Esophagus muscularis mucosa (tissue), 4 donors: ENCODE measurements around the gene PTPN18. TPM values are rescaled to one million over a fixed set of nuclear protein-coding genes. Genes with fewer than 3 reads are reported as not detected.

Experiments used
- DNase-seq: peaks from one replicate; pipeline ENCODE4 v3.0.0-alpha.2; 2017; ENCODE audit errors: extremely low spot score
- H3K27ac ChIP-seq, 4 donors: fragments of 200-600 bp; sonication (generic); replicated peaks in 1 of 4; 1 replicate in 3 of 4; 2 replicates in 1 of 4; pipeline ENCODE4 v1.5.1; 2016 to 2019; ENCODE audit warnings: mild to moderate bottlenecking in 1 of 4
- H3K27me3 ChIP-seq, 4 donors: fragments of 200-600 bp; sonication (generic); one replicate each; pipeline versions ENCODE4 v1.5.1 to v1.6.0; 2016 to 2019
- H3K36me3 ChIP-seq, 4 donors: fragments of 200-600 bp; sonication (generic); one replicate each; pipeline ENCODE4 v1.5.1; 2016 to 2019
- H3K4me1 ChIP-seq, 4 donors: fragments of 200-600 bp; sonication (generic); one replicate each; pipeline ENCODE4 v1.5.1; 2016 to 2019
- H3K4me3 ChIP-seq, 4 donors: fragments of 200-600 bp; sonication (generic); 1 replicate in 2 of 4; 2 replicates in 2 of 4; pipeline ENCODE4 v1.5.1; 2016 to 2019; ENCODE audit warnings: mild to moderate bottlenecking in 4 of 4, moderate library complexity in 1 of 4
- H3K9me3 ChIP-seq, 4 donors: fragments of 200-600 bp; sonication (generic); 1 replicate in 3 of 4; 2 replicates in 1 of 4; pipeline ENCODE4 v1.5.1; 2016 to 2019
- EP300 ChIP-seq: sonication (generic); formaldehyde crosslinking; IDR thresholded peaks from one replicate; pipeline ENCODE4 v1.6.1; 2017; ENCODE audit warnings: antibody characterized with exemption
- POLR2A ChIP-seq: fragments of 450-650 bp; IDR thresholded peaks from one replicate; pipeline ENCODE4 v1.6.1; 2017; ENCODE audit warnings: antibody characterized with exemption, moderate library complexity, mild to moderate bottlenecking, low read depth
- POLR2AphosphoS5 ChIP-seq, 2 donors: sonication (generic); formaldehyde crosslinking; IDR thresholded peaks; one replicate each; pipeline ENCODE4 v1.6.1; 2017; ENCODE audit warnings: antibody characterized with exemption in 2 of 2
- WGBS: methylation state at CpG from one replicate; pipeline ENCODE4 v1.1.5; 2018; 5-methylcytosine and 5-hydroxymethylcytosine counted together
- intact Hi-C: fragments of 100-400 bp; cut with DNase I; formaldehyde crosslinking; loops from one replicate; pipeline ENCODE4 v1.15.1; 2023
- total RNA-seq, 4 donors: library from RNA; depleted of rRNA; stranded (reverse); fragments of >200 nt; gene quantifications; one replicate each; pipeline versions ENCODE4 v1.1.0 to v1.2.1, GENCODE V29; 2016
- TF ChIP-seq, protein P1 (sequence below), 3 experiments: fragments of 200-600 bp in 2 of 3; fragments of 450-650 bp in 1 of 3; sonication (generic) in 2 of 3; IDR thresholded peaks; one replicate each; pipeline ENCODE4 v1.5.1; 2017 to 2019; ENCODE audit warnings: antibody characterized with exemption in 3 of 3, mild to moderate bottlenecking in 2 of 3, moderate library complexity in 1 of 3

Gene PTPN18
- total RNA-seq, 4 donors from 2014 or later, result 36.6 to 60.2 (median 50.3) TPM

DNA sequence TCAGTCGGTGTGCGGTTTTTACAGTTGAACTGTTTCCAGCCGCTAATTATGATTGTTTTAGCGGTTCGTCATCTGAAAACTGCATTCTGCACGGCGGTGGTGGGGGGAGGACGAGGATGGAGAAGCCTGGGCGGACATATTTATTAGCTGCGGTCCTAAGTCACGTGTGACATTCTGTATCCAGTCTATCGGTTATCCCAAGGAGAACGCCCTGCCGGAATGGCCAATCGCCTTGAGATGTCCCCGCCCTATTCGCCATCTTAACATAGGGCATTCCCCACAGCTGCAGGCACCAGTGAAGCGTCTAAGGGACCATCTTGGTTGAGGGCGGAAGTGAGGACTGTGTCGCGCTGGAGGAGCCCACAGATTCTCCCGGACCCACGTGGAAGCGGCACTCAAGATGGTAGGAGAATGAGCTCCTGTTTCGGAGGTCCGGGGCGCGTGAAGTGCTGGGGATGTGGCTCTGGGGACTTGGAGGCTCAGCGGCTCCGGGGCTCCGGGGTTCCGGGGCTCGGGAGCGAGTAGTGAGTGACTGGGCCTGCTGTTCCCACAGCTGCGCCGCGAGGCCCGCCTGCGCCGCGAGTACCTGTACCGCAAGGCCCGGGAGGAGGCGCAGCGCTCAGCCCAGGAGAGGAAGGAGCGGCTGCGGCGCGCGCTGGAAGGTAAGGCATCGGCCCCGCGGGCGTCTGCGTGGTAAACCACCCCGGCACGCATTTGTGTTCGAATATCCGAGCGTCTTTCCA is 13.2 kb upstream of the PTPN18 start, which contains the start of gene IMP4:
Gene IMP4, plus strand, starts transcription at position 365 of the 743 bp plus-strand sequence. Its CDS starts 36 bp downstream, at position 401.
- DNase-seq, result peak; percentile 99
- Histone ChIP-seq H3K36me3 (peaks cover 29 to 60% (median 54%) of the 10 kb centered on the region in 4 donors), H3K27ac (peak within 1 kb of the TSS; percentile 81 to 95 (median 92)), H3K4me3 (peak within 1 kb of the TSS; percentile 81 to 92 (median 84)), H3K27me3 (no peaks in the 10 kb centered on the region), H3K4me1 (peaks cover 22 to 30% (median 26%) of the 10 kb centered on the region in 4 donors), H3K9me3 (no peaks in the 10 kb centered on the region)
- TF ChIP-seq EP300 (no peak), POLR2AphosphoS5 (IDR thresholded peaks at IDR 0.05) (peak; percentile 77 to 78), POLR2A (no peak)
- TF ChIP-seq, protein P1, sequence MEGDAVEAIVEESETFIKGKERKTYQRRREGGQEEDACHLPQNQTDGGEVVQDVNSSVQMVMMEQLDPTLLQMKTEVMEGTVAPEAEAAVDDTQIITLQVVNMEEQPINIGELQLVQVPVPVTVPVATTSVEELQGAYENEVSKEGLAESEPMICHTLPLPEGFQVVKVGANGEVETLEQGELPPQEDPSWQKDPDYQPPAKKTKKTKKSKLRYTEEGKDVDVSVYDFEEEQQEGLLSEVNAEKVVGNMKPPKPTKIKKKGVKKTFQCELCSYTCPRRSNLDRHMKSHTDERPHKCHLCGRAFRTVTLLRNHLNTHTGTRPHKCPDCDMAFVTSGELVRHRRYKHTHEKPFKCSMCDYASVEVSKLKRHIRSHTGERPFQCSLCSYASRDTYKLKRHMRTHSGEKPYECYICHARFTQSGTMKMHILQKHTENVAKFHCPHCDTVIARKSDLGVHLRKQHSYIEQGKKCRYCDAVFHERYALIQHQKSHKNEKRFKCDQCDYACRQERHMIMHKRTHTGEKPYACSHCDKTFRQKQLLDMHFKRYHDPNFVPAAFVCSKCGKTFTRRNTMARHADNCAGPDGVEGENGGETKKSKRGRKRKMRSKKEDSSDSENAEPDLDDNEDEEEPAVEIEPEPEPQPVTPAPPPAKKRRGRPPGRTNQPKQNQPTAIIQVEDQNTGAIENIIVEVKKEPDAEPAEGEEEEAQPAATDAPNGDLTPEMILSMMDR (IDR thresholded peaks at IDR 0.05), result peak in 2 of 3 experiments; percentile 16 to 39
- intact Hi-C loops, result no loop called here
- WGBS, result under 1% methylated on average over 47 of the region's 60 CpGs

GRCh38 chr2:130344578-130344977 is 11.3 kb upstream of the PTPN18 start:
- no peak overlapping the region for H3K4me3 ChIP-seq
- no peak for TF ChIP-seq POLR2A
- TF ChIP-seq, protein P1 (IDR thresholded peaks at IDR 0.05), result no peak
- no peak for TF ChIP-seq EP300
- no peak for TF ChIP-seq POLR2AphosphoS5 (IDR thresholded peaks at IDR 0.05)
- intact Hi-C loops, result no loop called here
- 97% methylated on average over 3 of the region's 4 CpGs for WGBS
- peaks cover 33 to 64% (median 53%) of the 10 kb centered on the region in 4 donors for H3K36me3 ChIP-seq
- no peaks in the 10 kb centered on the region for H3K27me3 ChIP-seq
- peaks cover 22 to 30% (median 26%) of the 10 kb centered on the region in 4 donors for H3K4me1 ChIP-seq
- H3K27ac ChIP-seq, result no peak overlapping the region
- no peaks in the 10 kb centered on the region for H3K9me3 ChIP-seq
- no peak for DNase-seq

- Histone ChIP-seq H3K27me3 (no peaks in the 10 kb centered on the region), H3K36me3 (peaks cover 33 to 58% (median 48%) of the 10 kb centered on the region in 4 donors), H3K4me1 (peaks cover 22 to 30% (median 26%) of the 10 kb centered on the region in 4 donors), H3K9me3 (no peaks in the 10 kb centered on the region), H3K4me3 (no peak overlapping the region), H3K27ac (no peak overlapping the region)
- intact Hi-C loops, result no loop called here
- DNase-seq, result no peak
- TF ChIP-seq POLR2AphosphoS5 (IDR thresholded peaks at IDR 0.05) (no peak), EP300 (no peak), POLR2A (no peak)
- TF ChIP-seq, protein P1 (IDR thresholded peaks at IDR 0.05), result no peak
- 96% methylated on average over 11 of the region's 13 CpGs for WGBS
Observed at GRCh38 chr2:130345091-130345490, 10.8 kb upstream of the PTPN18 start.

- Histone ChIP-seq H3K9me3 (no peaks in the 10 kb centered on the region), H3K4me1 (peaks cover 22 to 28% (median 25%) of the 10 kb centered on the region in 4 donors), H3K4me3 (no peak overlapping the region), H3K27me3 (no peaks in the 10 kb centered on the region), H3K27ac (no peak overlapping the region), H3K36me3 (peaks cover 33 to 53% (median 46%) of the 10 kb centered on the region in 4 donors)
- WGBS, result 92% methylated on average over 19 of the region's 21 CpGs
- no peak for DNase-seq
- TF ChIP-seq EP300, result no peak
- TF ChIP-seq POLR2AphosphoS5 (IDR thresholded peaks at IDR 0.05), result no peak
- TF ChIP-seq POLR2A, result no peak
- TF ChIP-seq, protein P1 (IDR thresholded peaks at IDR 0.05), result no peak
- intact Hi-C loops, result no loop called here
Observed at GRCh38 chr2:130345611-130346010, 10.2 kb upstream of the PTPN18 start.
